LoVo (cell line): Measurements from ENCODE around the gene STRN4.
"Not testable (repeated sequence)": the region's sequence is repeated elsewhere in the genome, so short reads cannot be mapped to it uniquely, and the experiment has no call there.

Source experiments
- DNase-seq: peaks from one replicate; pipeline ENCODE4 v3.0.0-alpha.2; 2016; ENCODE audit warnings: low spot score

The STRN4 gene

GRCh38 chr19:46713781-46714443, 32.3 kb downstream of the STRN4 start:
- DNase-seq, result peak; percentile 85

- not testable (repeated sequence) for DNase-seq
These were observed 33.4 kb downstream of the STRN4 start for GRCh38 chr19:46712768-46713338.

GRCh38 chr19:46710687-46711086, 35.6 kb downstream of the STRN4 start:
- no peak for DNase-seq

- peak; percentile 25 for DNase-seq
These were observed 41.7 kb downstream of the STRN4 start for GRCh38 chr19:46704379-46705076.

GRCh38 chr19:46700704-46701103, 45.5 kb downstream of the STRN4 start:
- no peak for DNase-seq

- DNase-seq, result no peak
These were observed 47.6 kb downstream of the STRN4 start for GRCh38 chr19:46698395-46699321.

GRCh38 chr19:46697204-46697960, 48.9 kb downstream of the STRN4 start:
- DNase-seq, result no peak

GRCh38 chr19:46696866-46697203, 49.4 kb downstream of the STRN4 start:
- no peak for DNase-seq

GRCh38 chr19:46696052-46696451, 50.2 kb downstream of the STRN4 start:
- DNase-seq, result no peak

GRCh38 chr19:46693760-46694159, 52.5 kb downstream of the STRN4 start:
- DNase-seq, result no peak

- DNase-seq, result no peak
These were observed 53.1 kb downstream of the STRN4 start for GRCh38 chr19:46692918-46693722.

- no peak for DNase-seq
These were observed 54.3 kb downstream of the STRN4 start for GRCh38 chr19:46691948-46692347.

GRCh38 chr19:46691104-46691503, 55.1 kb downstream of the STRN4 start:
- DNase-seq, result no peak

GRCh38 chr19:46689358-46689757, 56.9 kb downstream of the STRN4 start:
- DNase-seq, result no peak

GRCh38 chr19:46687438-46688145, 58.7 kb downstream of the STRN4 start:
- no peak for DNase-seq

GRCh38 chr19:46685189-46685588, 61.1 kb downstream of the STRN4 start:
- no peak for DNase-seq

- DNase-seq, result no peak
These were observed 68.0 kb downstream of the STRN4 start for GRCh38 chr19:46678110-46678732.

GRCh38 chr19:46674416-46675178, 71.7 kb downstream of the STRN4 start:
- DNase-seq, result no peak

- no peak for DNase-seq
These were observed 75.4 kb downstream of the STRN4 start for GRCh38 chr19:46670813-46671212.
